Measurements from ENCODE around the gene EMD. TPM values are rescaled to one million over a fixed set of nuclear protein-coding genes. Genes with fewer than 3 reads are reported as not detected.

Gene EMD
- 19.0 and 21.5 TPM in 2 replicates for total RNA-seq

GRCh38 chrX:154378799-154379568, at the start of gene EMD:
TSS of gene EMD (plus strand) at chrX:154379295. CDS start at chrX:154379485, 190 bp downstream.

GRCh38 chrX:154374313-154375155, 4.6 kb upstream of the EMD start, which contains the start of gene FLNA:
TSS of gene FLNA (minus strand) at chrX:154374634. CDS start at chrX:154371245, 3,389 bp downstream.

GRCh38 chrX:154397888-154398667, 19.0 kb downstream of the EMD start, which contains the start of gene RPL10:
TSS of gene RPL10 (plus strand) at chrX:154398377. CDS start at chrX:154398520, 143 bp downstream.

GRCh38 chrX:154409222-154409871, 30.3 kb downstream of the EMD start, which contains the start of gene DNASE1L1:
TSS of gene DNASE1L1 (minus strand) at chrX:154409254. CDS start at chrX:154405568, 3,686 bp downstream.

DNA sequence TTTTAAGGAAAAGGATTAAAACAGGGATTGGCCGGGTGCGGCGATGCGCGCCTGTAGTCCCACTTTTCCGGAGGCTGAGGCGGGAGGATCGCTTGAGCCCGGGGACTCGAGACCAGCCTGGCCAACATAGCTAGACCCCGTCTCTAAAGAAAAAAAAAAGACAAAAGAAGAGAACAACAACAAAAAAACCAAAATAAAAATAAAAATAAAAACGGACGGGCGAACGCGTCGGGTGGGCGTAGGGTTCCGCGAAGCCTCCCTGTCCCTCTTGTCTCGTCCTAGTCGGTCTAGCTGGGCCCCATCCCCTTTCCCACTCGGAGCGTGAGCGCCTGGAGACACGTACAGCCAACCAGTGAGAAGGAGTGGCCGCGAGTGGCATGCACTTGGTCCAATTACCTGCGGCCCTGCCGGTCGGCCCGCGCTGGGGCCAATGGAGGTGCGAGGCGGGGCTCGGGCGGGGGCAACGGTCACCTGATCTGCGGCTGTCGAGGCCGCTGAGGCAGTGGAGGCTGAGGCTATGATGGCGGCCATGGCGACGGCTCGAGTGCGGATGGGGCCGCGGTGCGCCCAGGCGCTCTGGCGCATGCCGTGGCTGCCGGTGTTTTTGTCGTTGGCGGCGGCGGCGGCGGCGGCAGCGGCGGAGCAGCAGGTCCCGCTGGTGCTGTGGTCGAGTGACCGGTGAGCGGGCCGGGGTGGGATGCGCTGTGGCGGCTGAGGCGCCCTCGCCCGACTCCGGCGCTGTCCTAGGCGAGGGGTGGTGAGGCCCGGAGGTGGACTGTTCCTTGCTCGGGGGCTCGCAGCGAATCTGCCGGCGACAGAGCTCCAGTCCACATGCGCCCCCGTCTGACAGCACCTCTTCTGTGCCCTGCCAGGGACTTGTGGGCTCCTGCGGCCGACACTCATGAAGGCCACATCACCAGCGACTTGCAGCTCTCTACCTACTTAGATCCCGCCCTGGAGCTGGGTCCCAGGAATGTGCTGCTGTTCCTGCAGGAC, 49.4 kb downstream of the EMD start, which contains the start of gene ATP6AP1:
TSS of gene ATP6AP1 (plus strand) at position 502 of the 996 bp plus-strand sequence. CDS start at position 518, 16 bp downstream.

Other genes starting within 250 kb of the EMD start
- gene OPN1LW, start 235.1 kb upstream of the EMD start, total RNA-seq, result not detected in 2 replicates
- not detected in 2 replicates for gene OPN1MW, start 196.7 kb upstream of the EMD start, total RNA-seq
- not detected in 2 replicates for gene OPN1MW2, start 159.5 kb upstream of the EMD start, total RNA-seq
- gene OPN1MW3, start 121.7 kb upstream of the EMD start, total RNA-seq, result not detected in 2 replicates
- not detected in 2 replicates for gene TEX28, start 84.2 kb upstream of the EMD start, total RNA-seq
- not detected in 2 replicates for gene TKTL1, start 83.5 kb upstream of the EMD start, total RNA-seq
- gene FLNA, start 4.7 kb upstream of the EMD start, total RNA-seq, result 3,018 and 4,172 TPM in 2 replicates
- gene RPL10, start 19.1 kb downstream of the EMD start, total RNA-seq, result 3,679 and 4,783 TPM in 2 replicates
- gene DNASE1L1, start 30.0 kb downstream of the EMD start, total RNA-seq, result 116 and 119 TPM in 2 replicates
- gene TAFAZZIN, start 32.2 kb downstream of the EMD start, total RNA-seq, result 14.8 and 15.2 TPM in 2 replicates
- 125 and 186 TPM in 2 replicates for gene ATP6AP1, start 49.4 kb downstream of the EMD start, total RNA-seq
- 102 and 174 TPM in 2 replicates for gene GDI1, start 57.9 kb downstream of the EMD start, total RNA-seq
- gene FAM50A, start 64.8 kb downstream of the EMD start, total RNA-seq, result 73.1 and 81.4 TPM in 2 replicates
- gene PLXNA3, start 79.0 kb downstream of the EMD start, total RNA-seq, result 29.4 and 65.7 TPM in 2 replicates
- 12.9 and 44.5 TPM in 2 replicates for gene LAGE3, start 100.0 kb downstream of the EMD start, total RNA-seq
- gene UBL4A, start 107.3 kb downstream of the EMD start, total RNA-seq, result 55.2 and 63.8 TPM in 2 replicates
- gene SLC10A3, start 111.3 kb downstream of the EMD start, total RNA-seq, result 29.1 and 54.4 TPM in 2 replicates
- gene FAM3A, start 136.9 kb downstream of the EMD start, total RNA-seq, result 34.4 and 35.0 TPM in 2 replicates
- 52.6 and 106 TPM in 2 replicates for gene G6PD, start 167.6 kb downstream of the EMD start, total RNA-seq
- 13.7 TPM in 2 replicates for gene IKBKG, start 168.3 kb downstream of the EMD start, total RNA-seq
- not detected in 2 replicates for gene CTAG1A, start 205.8 kb downstream of the EMD start, total RNA-seq
- not detected in 2 replicates for gene CTAG1B, start 240.0 kb downstream of the EMD start, total RNA-seq

All from smooth muscle cell of the umbilical artery (primary cell).